GM12891 (cell line): ENCODE results near the gene LIN28A.

Experiments
- POLR2A ChIP-seq: IDR thresholded peaks from 2 replicates; pipeline ENCODE4 v1.6.1; 2011; ENCODE audit warnings: low read depth, low read length, control low read depth
- POLR2AphosphoS5 ChIP-seq: IDR thresholded peaks from 2 replicates; pipeline ENCODE4 v1.6.1; 2011; ENCODE audit warnings: low read depth, low read length, control low read depth
- POU2F2 ChIP-seq: IDR thresholded peaks from 2 replicates; pipeline ENCODE4 v1.6.1; 2011; ENCODE audit warnings: low read depth, mild to moderate bottlenecking, control low read depth, low read length, moderate library complexity
- TAF1 ChIP-seq: IDR thresholded peaks from 2 replicates; pipeline ENCODE4 v1.6.1; 2011; ENCODE audit warnings: low read depth, low read length, control low read depth

DNA sequence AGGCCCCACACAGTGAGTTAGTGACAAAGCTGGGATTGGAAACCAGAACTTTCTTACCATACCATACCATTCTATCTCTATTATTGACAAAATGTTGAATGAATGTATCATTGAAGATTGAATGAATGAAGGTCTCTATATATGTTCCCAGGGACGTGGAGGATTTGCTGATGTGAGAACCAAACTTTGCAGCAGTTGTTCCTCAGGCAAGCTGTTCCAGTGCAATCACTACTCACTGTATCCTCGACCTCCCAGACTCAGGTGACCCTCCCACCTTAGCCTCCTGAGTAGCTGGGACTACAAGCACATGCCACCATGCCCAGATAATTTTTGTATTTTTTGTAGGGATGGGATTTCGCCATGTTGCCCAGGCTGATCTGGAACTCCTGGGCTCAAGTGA lies 11.6 kb upstream of the LIN28A start:
- TF ChIP-seq POLR2A, result no peak
- TF ChIP-seq TAF1, result no peak
- no peak for TF ChIP-seq POLR2AphosphoS5
- no peak for TF ChIP-seq POU2F2
